Measurements from ENCODE around the gene SLC39A10. TPM values are rescaled to one million over a fixed set of nuclear protein-coding genes. Genes with fewer than 3 reads are reported as not detected.

The SLC39A10 gene
- total and polyA plus RNA-seq, 2 donors (not counting 3 experiments of a cell fraction or from before 2014, with no cell fraction given): 11.4 to 39.9 TPM

- no peak overlapping the region for H3K27ac ChIP-seq (ENCODE audit: insufficient read depth, low read depth, low read length)
- TF ChIP-seq CTCF (IDR thresholded peaks at IDR 0.05; ENCODE audit: extremely low read depth in 1 of 2, insufficient read depth in 1 of 2, low read depth in 1 of 2, low read length in 2 of 2) (no peak), FOS (IDR thresholded peaks at IDR 0.05; ENCODE audit: borderline replicate concordance, insufficient read depth, low read length) (no peak), POLR2AphosphoS5 (IDR thresholded peaks at IDR 0.05; ENCODE audit: insufficient read depth, low read depth, low read length) (no peak), EZH2 (IDR thresholded peaks at IDR 0.05; ENCODE audit: borderline replicate concordance, low read depth, low read length, severe bottlenecking) (no peak), MYC (IDR thresholded peaks at IDR 0.05; ENCODE audit: low read depth, low read length) (no peak)
- TF ChIP-seq, protein P1, sequence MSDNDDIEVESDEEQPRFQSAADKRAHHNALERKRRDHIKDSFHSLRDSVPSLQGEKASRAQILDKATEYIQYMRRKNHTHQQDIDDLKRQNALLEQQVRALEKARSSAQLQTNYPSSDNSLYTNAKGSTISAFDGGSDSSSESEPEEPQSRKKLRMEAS (IDR thresholded peaks at IDR 0.05; ENCODE audit: insufficient read depth, insufficient read length): no peak
- DNase-seq (ENCODE audit: low read depth, low spot score) (no peak), FAIRE-seq (no peak)
- no peaks in the 10 kb centered on the region for H4K20me1 ChIP-seq (replicated peaks; ENCODE audit: control insufficient read depth, extremely low read depth, insufficient read depth, low read length)
- H3K27me3 ChIP-seq (ENCODE audit: control insufficient read depth in 2 of 2, insufficient read depth in 2 of 2, low read length in 2 of 2): peaks cover 0 to 1% of the 10 kb centered on the region in 2 experiments
- no peaks in the 10 kb centered on the region for H3K4me1 ChIP-seq (ENCODE audit: control insufficient read depth, extremely low read depth, insufficient read depth, low read length)
- no peak overlapping the region for H3K4me2 ChIP-seq (ENCODE audit: insufficient read depth, low read length)
- BruUV-seq (replicated peaks): no TSS peak
- intact Hi-C loops (cut with micrococcal nuclease) (no loop called here), dilution Hi-C loops (cut with MboI; ENCODE audit: extremely low pct_ligation_motif_present, low sequenced_read_pairs) (no loop called here)
- POLR2A ChIA-PET: no interaction called here
- no peaks in the 10 kb centered on the region for H3K9me1 ChIP-seq (replicated peaks; ENCODE audit: control insufficient read depth, extremely low read depth, insufficient read depth, low read length)
- CTCF ChIA-PET: interaction anchor here (1.4 to 1.5 kb wide), 2 partner anchors 15 to 68 kb away, joined by 3 to 4 read pairs; no protein-coding TSS in a partner anchor
- H3K9me3 ChIP-seq (replicated peaks; ENCODE audit: control insufficient read depth, insufficient read depth, low read length): no peaks in the 10 kb centered on the region
- H3K79me2 ChIP-seq (ENCODE audit: control insufficient read depth, insufficient read depth, low read length): no peaks in the 10 kb centered on the region
- no peak overlapping the region for H2AFZ ChIP-seq (ENCODE audit: low read depth, low read length)
- no peaks in the 10 kb centered on the region for H3K36me3 ChIP-seq (ENCODE audit: control insufficient read depth in 2 of 2, extremely low read depth in 1 of 2, insufficient read depth in 2 of 2, low read length in 2 of 2)
- H3K9ac ChIP-seq (replicated peaks; ENCODE audit: extremely low read depth, insufficient read depth, low read length): no peak overlapping the region
- H3K4me3 ChIP-seq (replicated peaks in 1 of 3; ENCODE audit: insufficient read depth in 1 of 3, low read depth in 1 of 3, low read length in 3 of 3): no peak overlapping the region
Observed at GRCh38 chr2:195645413-195645812, 11.6 kb upstream of the SLC39A10 start.
